Stimulated activated memory B cell treated with anti-CD40 and anti-IgM and Interleukin-4, amounts not matched to agents 10 μg/mL and 1 μg/mL and 100 μg/mL, for 72 hours (primary cell): ENCODE data around the gene SGMS1.

ENCODE experiments used
- ATAC-seq: fragments of 150-1000 bp; cut with Tn5 transposase; 2 replicates; pipeline ENCODE4 v1.10.0; 2021
- H3K27ac Mint-ChIP-seq: one replicate; pipeline ENCODE4 v1.8.0; 2022; ENCODE audit warnings: mild to moderate bottlenecking, mixed read lengths
- H3K27me3 Mint-ChIP-seq: one replicate; pipeline ENCODE4 v1.8.0; 2022; ENCODE audit warnings: mixed read lengths
- H3K36me3 Mint-ChIP-seq: one replicate; pipeline ENCODE4 v1.8.0; 2022; ENCODE audit warnings: mixed read lengths
- H3K4me1 Mint-ChIP-seq: one replicate; pipeline ENCODE4 v1.8.0; 2022; ENCODE audit warnings: mixed read lengths
- H3K4me3 Mint-ChIP-seq: one replicate; pipeline ENCODE4 v1.8.0; 2022; ENCODE audit warnings: mild to moderate bottlenecking, moderate library complexity, mixed read lengths
- H3K9me3 Mint-ChIP-seq: one replicate; pipeline ENCODE4 v1.8.0; 2022; ENCODE audit warnings: mixed read lengths

Gene SGMS1

DNA sequence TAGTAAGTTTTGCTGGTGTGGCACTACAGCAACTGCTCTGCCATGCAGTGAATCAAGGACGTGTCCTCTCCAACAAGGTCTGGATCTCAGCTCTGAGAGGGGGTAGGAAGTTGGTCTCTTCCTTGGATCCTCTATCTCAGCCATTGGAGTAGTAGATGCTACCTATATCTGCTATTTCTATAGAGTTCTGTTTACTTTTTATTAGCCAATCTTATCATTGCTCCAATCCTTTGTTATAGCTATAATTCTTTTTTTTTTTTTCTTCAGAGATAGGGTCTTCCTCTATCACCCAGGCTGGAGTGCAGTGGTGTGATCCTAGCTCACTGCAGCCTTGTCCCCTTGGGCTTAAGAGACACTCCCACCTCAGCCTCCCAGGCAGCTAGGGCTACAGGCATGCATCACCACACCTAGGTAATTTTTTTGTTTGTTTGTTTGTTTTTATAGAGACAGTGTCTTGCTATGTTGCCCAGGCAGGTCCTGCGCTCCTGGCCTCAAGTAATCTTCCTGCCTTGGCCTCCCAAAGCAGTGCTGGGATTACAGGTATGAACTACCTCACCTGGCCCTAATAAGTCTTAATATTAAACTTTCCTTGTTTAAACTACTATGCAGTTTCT lies 217.2 kb downstream of the SGMS1 start:
- Mint-ChIP-seq H3K27ac (no peak overlapping the region), H3K27me3 (no peaks in the 10 kb centered on the region), H3K36me3 (peaks cover 39% of the 10 kb centered on the region), H3K9me3 (no peaks in the 10 kb centered on the region), H3K4me3 (no peak overlapping the region), H3K4me1 (peaks cover 19% of the 10 kb centered on the region)
- no peak for ATAC-seq

DNA sequence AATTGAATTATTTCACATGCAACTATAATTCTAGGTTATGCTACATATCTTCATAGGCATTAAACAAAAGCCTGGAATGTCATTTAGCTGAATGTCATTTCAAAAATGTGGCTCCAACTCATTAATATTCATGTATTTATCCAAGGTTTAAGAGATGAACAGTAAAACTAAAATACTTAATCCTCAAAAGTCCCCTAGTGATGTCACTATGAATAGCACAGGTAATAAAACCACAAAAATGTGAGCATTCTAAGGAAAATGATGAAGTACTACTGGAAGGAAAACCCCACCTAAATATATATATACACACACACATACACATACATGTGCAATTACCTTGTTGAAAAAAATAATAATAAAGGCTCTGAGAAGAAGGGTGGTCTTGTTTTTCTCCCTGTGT lies 218.0 kb downstream of the SGMS1 start:
- Mint-ChIP-seq H3K27ac (no peak overlapping the region), H3K36me3 (peaks cover 39% of the 10 kb centered on the region), H3K4me1 (peaks cover 16% of the 10 kb centered on the region), H3K9me3 (no peaks in the 10 kb centered on the region), H3K4me3 (no peak overlapping the region), H3K27me3 (no peaks in the 10 kb centered on the region)
- ATAC-seq = no peak

DNA sequence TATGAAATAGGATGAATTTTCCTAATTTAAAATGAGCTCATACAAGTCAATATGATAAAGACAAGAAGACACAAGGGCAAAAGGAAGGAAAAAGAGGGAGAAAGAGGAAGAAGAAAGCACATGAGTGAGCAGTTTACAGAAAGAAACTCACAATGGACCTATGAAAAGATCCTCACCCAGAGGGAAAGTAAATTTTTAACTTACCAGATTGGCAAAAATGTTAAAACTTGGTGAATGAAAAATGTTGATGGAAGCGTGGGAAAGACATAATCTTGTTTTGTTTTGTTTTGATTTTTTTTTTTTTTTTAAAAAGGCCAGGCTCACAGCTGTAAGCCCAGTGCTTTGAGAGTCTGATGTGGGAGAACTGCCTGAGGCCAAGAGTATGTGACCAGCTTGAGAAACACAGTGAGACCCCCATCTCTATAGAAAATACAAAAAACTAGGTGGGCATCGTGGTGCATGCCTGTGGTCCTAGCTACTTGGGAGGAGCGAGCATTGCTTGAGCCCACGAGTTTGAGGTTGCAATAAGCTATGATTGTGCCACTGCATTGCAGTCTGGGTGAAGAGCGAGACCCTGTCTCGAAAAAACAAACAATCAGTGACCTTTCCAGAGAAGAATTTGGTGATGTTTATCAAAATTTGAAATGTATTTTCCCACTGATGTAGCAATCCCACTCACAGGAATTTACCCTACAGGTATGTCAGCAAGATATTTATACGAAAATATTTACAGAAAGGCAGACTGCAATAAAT lies 219.6 kb downstream of the SGMS1 start:
- no peaks in the 10 kb centered on the region for H3K27me3 Mint-ChIP-seq
- H3K4me1 Mint-ChIP-seq = peaks cover 9% of the 10 kb centered on the region
- peaks cover 36% of the 10 kb centered on the region for H3K36me3 Mint-ChIP-seq
- H3K27ac Mint-ChIP-seq = no peak overlapping the region
- no peak overlapping the region for H3K4me3 Mint-ChIP-seq
- no peaks in the 10 kb centered on the region for H3K9me3 Mint-ChIP-seq
- no peak for ATAC-seq

DNA sequence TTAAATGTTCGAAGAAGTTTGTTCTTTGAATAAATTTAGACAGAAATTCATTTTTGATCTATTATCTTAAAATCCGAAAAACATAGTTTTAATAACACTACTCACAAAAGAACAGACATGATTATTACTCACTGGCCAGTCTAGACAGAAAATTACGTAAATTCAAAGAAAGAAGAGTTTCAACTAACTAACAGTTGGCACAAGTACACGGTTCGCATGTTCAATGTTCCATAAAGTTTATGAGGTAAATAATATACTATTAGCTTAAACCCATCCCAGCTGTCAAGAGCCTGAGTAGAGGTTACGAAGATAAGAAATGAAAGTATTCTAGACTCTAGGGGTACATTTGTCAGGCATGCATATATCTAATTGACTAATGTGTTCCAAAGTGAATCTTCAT lies 220.7 kb downstream of the SGMS1 start:
- H3K36me3 Mint-ChIP-seq = peaks cover 33% of the 10 kb centered on the region
- H3K27ac Mint-ChIP-seq = no peak overlapping the region
- peaks cover 10% of the 10 kb centered on the region for H3K4me1 Mint-ChIP-seq
- ATAC-seq = no peak
- no peaks in the 10 kb centered on the region for H3K27me3 Mint-ChIP-seq
- H3K9me3 Mint-ChIP-seq = no peaks in the 10 kb centered on the region
- no peak overlapping the region for H3K4me3 Mint-ChIP-seq

DNA sequence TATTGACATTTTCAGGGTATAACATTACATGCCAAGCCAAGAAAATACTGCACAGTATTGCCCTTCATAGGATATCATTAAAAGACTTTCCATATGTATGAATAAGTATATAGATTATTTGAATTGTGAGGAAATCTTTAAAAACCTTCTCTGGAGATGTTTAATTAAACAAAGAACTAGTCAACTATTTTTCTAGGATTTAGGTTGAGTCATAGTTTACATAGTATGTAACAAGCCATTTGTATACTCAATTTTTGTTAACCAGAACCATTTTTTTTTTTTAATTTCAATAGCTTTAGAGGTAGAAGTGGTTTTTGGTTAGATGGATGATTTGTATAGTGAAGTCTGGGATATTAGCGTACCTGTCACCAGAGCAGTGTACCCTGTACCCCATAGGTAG lies 221.3 kb downstream of the SGMS1 start:
- ATAC-seq = no peak
- Mint-ChIP-seq H3K4me1 (peaks cover 16% of the 10 kb centered on the region), H3K9me3 (no peaks in the 10 kb centered on the region), H3K27ac (no peak overlapping the region), H3K4me3 (no peak overlapping the region), H3K27me3 (no peaks in the 10 kb centered on the region), H3K36me3 (peaks cover 31% of the 10 kb centered on the region)

DNA sequence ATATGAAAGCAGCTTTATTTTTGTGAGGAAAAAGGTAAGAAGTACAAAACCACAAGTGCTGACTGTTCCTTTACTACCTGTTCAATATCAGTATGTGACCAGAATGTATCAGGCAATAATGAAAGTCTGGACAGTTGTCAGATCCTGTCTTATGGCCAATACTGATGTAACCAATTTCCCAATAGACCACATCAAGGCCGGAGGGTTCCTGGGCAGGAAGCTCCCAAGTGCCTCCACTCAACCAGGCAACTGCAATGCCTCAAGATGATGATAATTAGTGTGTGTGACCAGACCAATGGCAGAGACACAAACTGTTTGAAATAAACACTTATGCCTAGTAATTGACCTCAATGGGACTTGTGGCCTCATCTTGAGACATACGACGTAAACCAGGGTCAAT lies 223.1 kb downstream of the SGMS1 start:
- H3K4me3 Mint-ChIP-seq = no peak overlapping the region
- peaks cover 17% of the 10 kb centered on the region for H3K36me3 Mint-ChIP-seq
- no peak overlapping the region for H3K27ac Mint-ChIP-seq
- H3K4me1 Mint-ChIP-seq = peaks cover 33% of the 10 kb centered on the region
- H3K9me3 Mint-ChIP-seq = no peaks in the 10 kb centered on the region
- ATAC-seq = no peak
- no peaks in the 10 kb centered on the region for H3K27me3 Mint-ChIP-seq

DNA sequence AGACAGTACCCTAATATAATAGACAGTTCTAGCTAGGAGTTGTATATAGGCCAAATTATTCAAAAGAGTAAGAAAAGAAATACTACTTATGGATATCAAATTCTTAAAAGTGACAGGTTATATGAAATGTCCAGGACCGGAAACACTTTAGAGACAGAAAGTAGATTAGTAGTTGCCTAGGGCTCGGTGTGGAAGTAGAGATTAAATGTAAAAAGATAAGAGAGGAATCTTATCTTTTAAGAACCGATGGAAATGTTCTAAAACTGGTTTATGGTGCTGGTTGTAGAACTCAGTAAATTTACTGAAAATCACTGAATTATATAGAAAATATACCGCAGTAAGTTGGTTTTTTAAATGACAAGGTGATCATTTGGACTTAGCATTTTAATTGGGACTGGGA lies 224.9 kb downstream of the SGMS1 start:
- Mint-ChIP-seq H3K36me3 (peaks cover 11% of the 10 kb centered on the region), H3K4me3 (no peak overlapping the region), H3K4me1 (peaks cover 28% of the 10 kb centered on the region), H3K9me3 (no peaks in the 10 kb centered on the region), H3K27me3 (no peaks in the 10 kb centered on the region), H3K27ac (no peak overlapping the region)
- ATAC-seq = no peak

DNA sequence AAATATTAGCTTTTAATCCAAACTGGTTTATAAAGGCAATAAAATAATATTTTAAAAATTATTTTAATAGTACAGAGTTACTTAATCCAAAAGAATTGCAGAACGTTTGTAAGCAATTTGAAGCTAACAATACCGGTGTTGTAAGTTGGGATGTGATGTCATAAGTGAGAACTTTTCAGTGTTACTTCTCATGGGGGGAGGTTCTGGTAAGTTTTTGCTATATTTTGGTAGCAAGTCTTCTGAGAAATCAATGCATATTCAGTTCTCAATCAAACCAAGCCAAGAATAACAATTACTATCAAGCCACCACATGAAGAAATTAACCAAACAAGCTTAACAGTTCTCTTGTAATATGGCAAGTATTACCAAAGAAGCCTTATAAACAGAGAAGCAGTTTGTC lies 225.4 kb downstream of the SGMS1 start:
- Mint-ChIP-seq H3K27ac (no peak overlapping the region), H3K36me3 (peaks cover 7% of the 10 kb centered on the region), H3K9me3 (no peaks in the 10 kb centered on the region), H3K27me3 (no peaks in the 10 kb centered on the region), H3K4me3 (no peak overlapping the region), H3K4me1 (peaks cover 25% of the 10 kb centered on the region)
- no peak for ATAC-seq

DNA sequence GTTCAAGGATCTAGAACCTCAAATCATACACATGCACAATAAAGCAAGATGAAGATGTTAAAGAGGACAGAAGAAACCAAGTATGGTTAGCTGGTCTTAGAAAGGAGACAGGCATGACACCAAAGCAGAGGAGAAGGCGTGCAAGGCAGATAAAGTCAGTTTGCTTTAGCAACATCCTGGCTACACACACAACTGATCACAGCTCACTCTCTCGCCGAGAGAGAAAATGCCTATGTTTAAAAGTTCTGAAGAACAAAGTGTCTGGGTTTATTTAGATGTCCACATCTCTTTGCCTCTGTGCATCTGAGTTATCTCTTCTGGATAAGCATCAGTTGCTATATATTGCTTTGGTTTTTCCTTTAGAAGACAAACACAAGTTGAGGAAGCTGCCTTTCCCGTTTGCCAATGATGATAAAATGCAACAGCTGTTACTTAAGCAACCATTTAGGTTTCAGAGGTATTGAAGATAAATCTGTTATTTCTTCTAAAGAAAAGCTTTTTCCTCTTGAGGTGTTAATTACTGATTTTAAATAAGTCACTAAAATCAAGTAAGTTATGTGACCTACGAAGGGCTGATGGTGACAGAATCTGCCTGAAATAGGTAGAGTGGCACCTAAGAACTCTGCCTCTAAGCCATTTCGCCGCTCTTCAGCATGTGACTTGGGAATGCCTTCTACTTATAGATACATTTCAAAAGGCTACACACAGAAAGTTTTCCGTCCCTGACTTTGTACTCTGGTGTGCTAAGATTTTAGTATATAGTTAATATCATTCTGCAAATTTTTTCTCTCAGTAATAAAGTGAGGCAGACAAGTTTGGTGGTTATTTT lies 226.2 kb downstream of the SGMS1 start:
- Mint-ChIP-seq H3K36me3 (peaks cover 3% of the 10 kb centered on the region), H3K4me3 (peak overlapping the region; percentile 39), H3K27me3 (no peaks in the 10 kb centered on the region), H3K27ac (peak overlapping the region; percentile 68), H3K4me1 (peaks cover 29% of the 10 kb centered on the region), H3K9me3 (no peaks in the 10 kb centered on the region)
- ATAC-seq = peak; percentile 42

DNA sequence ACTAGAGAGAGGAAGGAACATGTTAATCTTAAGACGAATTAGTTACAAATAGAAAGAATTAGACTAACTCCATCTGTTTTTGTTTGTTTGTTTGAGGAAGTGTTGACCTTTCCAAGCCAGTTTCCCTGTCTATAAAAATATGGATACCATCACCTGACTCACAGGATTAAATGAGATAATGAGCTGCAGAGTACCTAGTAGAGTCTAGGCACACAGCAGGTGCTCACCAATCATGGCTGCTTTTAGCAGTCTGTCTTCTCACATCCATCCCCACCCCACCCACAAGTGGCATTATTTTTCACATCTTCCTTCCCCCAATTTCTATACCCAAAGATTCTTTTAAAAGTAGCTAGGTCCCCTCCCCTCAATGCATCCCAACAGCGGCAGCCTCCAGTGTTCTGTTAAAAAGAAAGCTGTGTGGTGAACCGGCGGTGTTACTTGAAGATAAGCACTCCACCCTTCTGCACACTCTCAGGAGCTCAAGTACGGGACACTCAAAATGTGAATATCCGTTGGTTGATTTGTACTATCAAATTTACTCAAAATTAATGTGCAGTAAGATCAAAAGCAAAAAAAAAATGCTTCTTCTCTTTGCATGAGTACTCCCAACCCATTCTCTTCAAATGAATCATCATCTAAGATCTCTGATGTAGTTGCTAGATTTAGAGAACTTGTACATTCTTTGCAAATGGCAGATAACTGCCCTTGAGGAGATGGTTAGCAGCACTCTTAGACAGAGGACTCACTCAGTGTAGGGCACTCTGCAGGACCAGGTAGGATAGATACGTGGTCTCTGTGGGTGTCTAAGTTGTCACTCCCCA lies 227.1 kb downstream of the SGMS1 start:
- Mint-ChIP-seq H3K4me1 (peaks cover 29% of the 10 kb centered on the region), H3K36me3 (peaks cover 7% of the 10 kb centered on the region), H3K27ac (peak overlapping the region; percentile 68), H3K9me3 (no peaks in the 10 kb centered on the region), H3K27me3 (no peaks in the 10 kb centered on the region), H3K4me3 (peak overlapping the region; percentile 69)
- peak; percentile 84 for ATAC-seq

DNA sequence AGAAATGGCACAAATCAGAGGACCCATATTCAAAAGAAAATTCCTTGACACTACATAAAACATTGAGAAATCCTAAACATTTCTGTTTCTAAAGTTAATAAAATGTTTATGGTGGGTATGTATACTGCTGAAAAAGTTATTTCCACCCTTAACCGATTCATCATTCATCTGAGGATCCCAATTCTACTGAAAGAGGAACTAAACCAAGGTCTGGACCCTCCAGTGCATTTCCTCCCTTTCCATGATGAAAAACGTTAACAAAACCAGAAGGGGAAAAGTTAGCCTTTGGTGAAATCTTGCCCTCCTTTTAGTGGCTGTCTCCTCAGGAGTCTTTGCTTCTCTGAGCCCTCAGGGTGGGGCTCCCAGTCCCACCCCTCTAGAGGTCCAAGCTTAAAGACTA lies 227.9 kb downstream of the SGMS1 start:
- H3K4me1 Mint-ChIP-seq = peaks cover 29% of the 10 kb centered on the region
- no peak for ATAC-seq
- H3K27me3 Mint-ChIP-seq = no peaks in the 10 kb centered on the region
- H3K9me3 Mint-ChIP-seq = no peaks in the 10 kb centered on the region
- no peak overlapping the region for H3K27ac Mint-ChIP-seq
- peaks cover 7% of the 10 kb centered on the region for H3K36me3 Mint-ChIP-seq
- no peak overlapping the region for H3K4me3 Mint-ChIP-seq

DNA sequence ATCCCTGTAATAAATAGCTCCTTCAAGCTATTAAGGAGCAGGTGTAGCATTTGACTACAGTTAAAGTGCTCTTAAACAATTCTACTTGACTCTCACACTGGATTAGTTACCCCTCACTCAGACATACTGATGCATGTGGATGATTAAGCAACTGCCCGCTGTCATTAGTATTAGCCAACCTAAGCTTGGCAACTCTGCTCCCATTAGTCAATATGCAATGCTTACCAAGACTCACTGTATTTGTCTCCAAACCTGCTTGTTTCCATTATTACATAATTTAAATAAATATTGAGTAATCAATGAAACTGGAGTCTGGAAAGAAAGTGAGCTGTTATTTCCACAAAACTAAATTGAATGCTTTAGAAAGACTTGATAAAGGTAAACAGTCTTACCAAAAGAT lies 228.5 kb downstream of the SGMS1 start:
- Mint-ChIP-seq H3K4me1 (peaks cover 29% of the 10 kb centered on the region), H3K4me3 (no peak overlapping the region), H3K36me3 (peaks cover 7% of the 10 kb centered on the region), H3K27ac (no peak overlapping the region), H3K9me3 (no peaks in the 10 kb centered on the region), H3K27me3 (no peaks in the 10 kb centered on the region)
- no peak for ATAC-seq

DNA sequence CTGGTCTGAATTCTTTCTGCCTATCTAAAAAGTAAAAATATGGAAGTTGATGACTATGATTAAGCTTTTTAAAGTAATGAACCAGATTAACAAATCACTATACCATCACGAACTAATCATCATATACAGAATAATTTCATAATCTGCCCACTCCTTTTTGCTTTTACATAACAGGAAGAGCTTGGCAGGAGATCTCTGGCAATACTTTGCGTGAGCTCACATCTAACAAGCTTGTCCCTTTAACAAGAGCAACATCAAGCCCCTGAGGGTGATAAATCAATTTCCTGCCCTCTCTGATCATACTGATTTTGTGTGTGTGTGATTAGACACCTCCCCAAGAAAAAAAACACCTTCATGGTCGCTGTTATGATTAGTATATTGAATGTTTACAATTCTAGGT lies 228.9 kb downstream of the SGMS1 start:
- ATAC-seq = no peak
- H3K4me3 Mint-ChIP-seq = no peak overlapping the region
- H3K36me3 Mint-ChIP-seq = peaks cover 7% of the 10 kb centered on the region

DNA sequence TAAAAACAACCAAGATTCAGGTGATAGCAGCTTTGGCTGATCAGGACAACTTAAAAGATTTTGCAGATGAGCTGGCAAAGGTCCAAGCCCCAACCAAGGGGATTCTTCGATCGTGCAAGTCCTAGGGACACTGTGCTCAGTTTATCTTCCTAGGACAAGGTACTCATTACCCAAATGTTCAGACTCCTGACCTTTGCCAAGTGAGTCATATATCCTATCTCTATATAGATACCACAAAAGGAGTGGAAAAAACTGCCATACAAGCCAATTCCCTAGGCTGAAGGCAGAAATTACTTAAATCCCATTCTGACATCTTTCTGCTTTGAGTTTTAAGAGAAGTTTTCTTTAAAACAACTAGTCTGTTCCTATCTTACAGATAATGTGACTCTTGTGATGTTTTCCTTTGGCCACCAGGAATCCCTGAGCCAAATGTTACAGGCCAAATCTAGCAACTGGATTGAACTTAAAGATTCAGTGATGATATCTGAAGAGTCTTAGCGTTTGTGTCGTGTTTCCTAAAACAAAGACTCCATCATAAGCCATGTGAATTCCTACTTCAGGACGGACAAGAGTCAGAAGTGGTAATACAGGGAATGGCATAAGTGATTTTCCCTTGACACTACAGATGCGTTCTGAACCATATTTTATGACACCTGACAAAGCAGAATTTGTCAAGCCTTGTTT lies 229.8 kb downstream of the SGMS1 start:
- Mint-ChIP-seq H3K4me3 (no peak overlapping the region), H3K9me3 (no peaks in the 10 kb centered on the region), H3K27ac (no peak overlapping the region), H3K36me3 (peaks cover 7% of the 10 kb centered on the region), H3K4me1 (peaks cover 29% of the 10 kb centered on the region), H3K27me3 (no peaks in the 10 kb centered on the region)
- ATAC-seq = no peak

More for the DNA sequence above, 228.9 kb downstream of the SGMS1 start:
- H3K9me3 Mint-ChIP-seq = no peaks in the 10 kb centered on the region
- H3K4me1 Mint-ChIP-seq = peaks cover 29% of the 10 kb centered on the region
- H3K27ac Mint-ChIP-seq = no peak overlapping the region
- no peaks in the 10 kb centered on the region for H3K27me3 Mint-ChIP-seq
